CD14-positive monocyte (primary cell): ENCODE data around the gene KHK. TPM values are rescaled to one million over a fixed set of nuclear protein-coding genes. Genes with fewer than 3 reads are reported as not detected.

Source experiments
- DNase-seq, 3 donors: peaks; one replicate each; pipeline ENCODE4 v3.0.0-alpha.2; 2011 to 2022
- H2AFZ ChIP-seq: 2 replicates; pipeline ENCODE4 v1.6.0; 2012; ENCODE audit warnings: mild to moderate bottlenecking, low read depth, low read length, inconsistent platforms; ENCODE audit not compliant: insufficient read depth, poor library complexity, severe bottlenecking
- H3K27ac ChIP-seq, 2 donors: 1 replicate in 1 of 2; 2 replicates in 1 of 2; pipeline ENCODE4 v1.5.1; 2012 to 2013; ENCODE audit warnings: low read length in 2 of 2, control low read depth in 1 of 2, inconsistent platforms in 1 of 2, low read depth in 1 of 2, mild to moderate bottlenecking in 1 of 2
- H3K27me3 ChIP-seq, 2 donors: one replicate each; pipeline versions ENCODE4 v1.6.0 to v1.6.1; 2011 to 2013; ENCODE audit warnings: low read length in 2 of 2; ENCODE audit not compliant: control insufficient read depth in 2 of 2, insufficient read depth in 2 of 2
- H3K36me3 ChIP-seq, 2 donors: replicated peaks in 1 of 2; 1 replicate in 1 of 2; 2 replicates in 1 of 2; pipeline versions ENCODE4 v1.5.1 to v1.6.1; 2012 to 2013; ENCODE audit warnings: low read length in 2 of 2, control low read depth in 1 of 2, inconsistent platforms in 1 of 2, mild to moderate bottlenecking in 1 of 2; ENCODE audit not compliant: insufficient read depth in 2 of 2, control insufficient read depth in 1 of 2
- H3K4me1 ChIP-seq, 2 donors: 1 replicate in 1 of 2; 2 replicates in 1 of 2; pipeline versions ENCODE4 v1.5.1 to v1.6.1; 2012 to 2013; ENCODE audit warnings: low read length in 2 of 2, control low read depth in 1 of 2, inconsistent platforms in 1 of 2, mild to moderate bottlenecking in 1 of 2, moderate library complexity in 1 of 2; ENCODE audit not compliant: insufficient read depth in 2 of 2, control insufficient read depth in 1 of 2
- H3K4me2 ChIP-seq: replicated peaks from 2 replicates; pipeline ENCODE3; 2012; ENCODE audit warnings: low read length, moderate library complexity, mild to moderate bottlenecking; ENCODE audit not compliant: poor library complexity, severe bottlenecking; ENCODE audit errors: extremely low read depth
- H3K4me3 ChIP-seq, 3 experiments: fragments of 200-600 bp in 1 of 3; sonication (generic) in 1 of 3; replicated peaks in 1 of 3; 1 replicate in 2 of 3; 2 replicates in 1 of 3; pipeline ENCODE4 v1.5.1; 2011 to 2013; ENCODE audit warnings: low read length in 3 of 3, mild to moderate bottlenecking in 3 of 3, control low read depth in 2 of 3, low read depth in 2 of 3, inconsistent platforms in 1 of 3, moderate library complexity in 1 of 3
- H3K79me2 ChIP-seq: 2 replicates; pipeline ENCODE4 v1.6.0; 2012; ENCODE audit warnings: mild to moderate bottlenecking, control low read depth, inconsistent platforms, low read length, moderate library complexity; ENCODE audit not compliant: insufficient read depth
- H3K9ac ChIP-seq: 2 replicates; pipeline ENCODE4 v1.6.0; 2017; ENCODE audit warnings: low read length, mild to moderate bottlenecking; ENCODE audit not compliant: insufficient read depth, poor library complexity, severe bottlenecking
- H3K9me3 ChIP-seq, 2 donors: replicated peaks in 1 of 2; 1 replicate in 1 of 2; 2 replicates in 1 of 2; pipeline versions ENCODE4 v1.5.1 to v1.6.1; 2012 to 2013; ENCODE audit warnings: low read length in 2 of 2, control low read depth in 1 of 2; ENCODE audit not compliant: control insufficient read depth in 1 of 2, insufficient read depth in 1 of 2
- H4K20me1 ChIP-seq: 2 replicates; pipeline ENCODE4 v1.6.0; 2012; ENCODE audit warnings: mild to moderate bottlenecking, low read length, control low read depth, moderate library complexity; ENCODE audit not compliant: insufficient read depth
- H3K27ac Mint-ChIP-seq, 7 donors: one replicate each; pipeline ENCODE4 v1.8.0; 2020; ENCODE audit warnings: mild to moderate bottlenecking in 7 of 7, mixed read lengths in 7 of 7, moderate library complexity in 6 of 7, inconsistent platforms in 2 of 7
- H3K27me3 Mint-ChIP-seq, 3 donors: one replicate each; pipeline ENCODE4 v1.8.0; 2021 to 2022; ENCODE audit warnings: low read depth in 3 of 3, mild to moderate bottlenecking in 3 of 3, mixed read lengths in 3 of 3, moderate library complexity in 3 of 3, inconsistent platforms in 1 of 3
- H3K36me3 Mint-ChIP-seq, 2 donors: one replicate each; pipeline ENCODE4 v1.8.0; 2020; ENCODE audit warnings: mixed read lengths in 2 of 2, inconsistent platforms in 1 of 2, mild to moderate bottlenecking in 1 of 2
- H3K4me1 Mint-ChIP-seq: one replicate; pipeline ENCODE4 v1.8.0; 2020; ENCODE audit warnings: mild to moderate bottlenecking, mixed read lengths
- H3K4me3 Mint-ChIP-seq, 2 donors: one replicate each; pipeline ENCODE4 v1.8.0; 2020; ENCODE audit warnings: mild to moderate bottlenecking in 2 of 2, mixed read lengths in 2 of 2, moderate library complexity in 1 of 2
- H3K9me3 Mint-ChIP-seq, 7 donors: one replicate each; pipeline ENCODE4 v1.8.0; 2020 to 2022; ENCODE audit warnings: mixed read lengths in 7 of 7, mild to moderate bottlenecking in 6 of 7, moderate library complexity in 6 of 7, inconsistent platforms in 2 of 7
- CTCF ChIP-seq: fragments of 200-600 bp; IDR thresholded peaks from one replicate; pipeline ENCODE4 v1.8.0; 2022; ENCODE audit warnings: antibody characterized with exemption, mild to moderate bottlenecking
- WGBS: methylation state at CpG from one replicate; pipeline ENCODE4 v1.1.5; 2013; ENCODE audit warnings: missing lambda C conversion rate; ENCODE audit not compliant: insufficient coverage; 5-methylcytosine and 5-hydroxymethylcytosine counted together
- intact Hi-C, 2 donors: fragments of 100-400 bp; cut with micrococcal nuclease; formaldehyde crosslinking; loops; one replicate each; pipeline versions ENCODE4 v1.15.0 to v1.15.1; 2023
- polyA plus RNA-seq, 3 donors: library from polyadenylated mRNA; depleted of rRNA in 1 of 3; unstranded in 2 of 3; stranded (reverse) in 1 of 3; fragments of 300-500 nt in 2 of 3; fragments of >200 nt in 1 of 3; fragmentation: Illumina TruSeq in 2 of 3; gene quantifications; 1 replicate in 2 of 3; 2 replicates in 1 of 3; pipeline ENCODE4 v1.2.3, GENCODE V29; 2012 to 2021

KHK gene
- polyA plus RNA-seq, 3 donors: 3.4 to 7.3 (median 6.6) TPM

GRCh38 chr2:27076323-27076722 lies 10.2 kb upstream of the KHK start:
- Mint-ChIP-seq H3K4me1 (peaks cover 69% of the 10 kb centered on the region), H3K27me3 (peaks cover 0 to 7% (median 0%) of the 10 kb centered on the region in 3 donors), H3K36me3 (no peaks in the 10 kb centered on the region), H3K27ac (peak overlapping the region in 2 of 7 donors; percentile 17 to 28), H3K9me3 (peaks cover 0 to 2% (median 0%) of the 10 kb centered on the region in 7 donors), H3K4me3 (peak overlapping the region in 1 of 2 donors; percentile 8)
- WGBS: 90% methylated on average over 1 of the region's 4 CpGs
- Histone ChIP-seq H3K9ac (no peak overlapping the region), H3K27me3 (no peaks in the 10 kb centered on the region), H3K4me2 (no peak overlapping the region), H2AFZ (no peak overlapping the region), H3K4me3 (no peak overlapping the region), H4K20me1 (no peaks in the 10 kb centered on the region), H3K79me2 (peaks cover 5% of the 10 kb centered on the region), H3K9me3 (no peaks in the 10 kb centered on the region), H3K4me1 (peaks cover 50 to 61% of the 10 kb centered on the region in 2 donors), H3K36me3 (no peaks in the 10 kb centered on the region), H3K27ac (no peak overlapping the region)
- no peak for TF ChIP-seq CTCF
- intact Hi-C loops: no loop called here
- DNase-seq: peak; percentile 17 to 61 (median 22)

- no peaks in the 10 kb centered on the region for H4K20me1 ChIP-seq
- H3K79me2 ChIP-seq: peaks cover 5% of the 10 kb centered on the region
- H3K4me2 ChIP-seq: no peak overlapping the region
- H3K27me3 Mint-ChIP-seq: peaks cover 0 to 7% (median 0%) of the 10 kb centered on the region in 3 donors
- H3K4me3 ChIP-seq: no peak overlapping the region
- no peak for TF ChIP-seq CTCF
- no peaks in the 10 kb centered on the region for H3K36me3 Mint-ChIP-seq
- H3K9me3 Mint-ChIP-seq: peaks cover 0 to 2% (median 0%) of the 10 kb centered on the region in 7 donors
- H2AFZ ChIP-seq: no peak overlapping the region
- DNase-seq: no peak
- WGBS: 87% methylated on average over 6 of the region's 7 CpGs
- H3K36me3 ChIP-seq: no peaks in the 10 kb centered on the region
- H3K27ac ChIP-seq: no peak overlapping the region
- no peaks in the 10 kb centered on the region for H3K9me3 ChIP-seq
- H3K27ac Mint-ChIP-seq: peak overlapping the region in 1 of 7 donors; percentile 71
- H3K27me3 ChIP-seq: no peaks in the 10 kb centered on the region
- peaks cover 54 to 65% of the 10 kb centered on the region in 2 donors for H3K4me1 ChIP-seq
- H3K9ac ChIP-seq: no peak overlapping the region
- H3K4me1 Mint-ChIP-seq: peaks cover 72% of the 10 kb centered on the region
- H3K4me3 Mint-ChIP-seq: no peak overlapping the region
- intact Hi-C loops: no loop called here
These were observed 9.3 kb upstream of the KHK start for GRCh38 chr2:27077231-27077630.
